ENCODE results near the gene GIT2. TPM values are rescaled to one million over a fixed set of nuclear protein-coding genes. Genes with fewer than 3 reads are reported as not detected.

The GIT2 gene
- total and polyA plus RNA-seq, 2 of the 8 experiments (the other 6 are each of a cell fraction or from before 2014, with no cell fraction given), result 9.6 to 20.7 TPM

- Histone ChIP-seq H3K27me3 (replicated peaks in 1 of 4; ENCODE audit: control insufficient read depth in 3 of 4, extremely low read depth in 1 of 4, insufficient read depth in 3 of 4, low read length in 3 of 4) (no peaks in the 10 kb centered on the region), H3K4me2 (ENCODE audit: insufficient read depth in 1 of 2, low read depth in 2 of 2, low read length in 2 of 2) (no peak overlapping the region), H2AFZ (ENCODE audit: low read length) (no peak overlapping the region), H3K4me3 (ENCODE audit: extremely low read depth in 1 of 4, insufficient read depth in 2 of 4, low read depth in 3 of 4, low read length in 4 of 4) (no peak overlapping the region), H2BK15ac (ENCODE audit: low read length) (no peak overlapping the region), H3K4me1 (replicated peaks in 1 of 4; ENCODE audit: control insufficient read depth in 3 of 4, insufficient read depth in 4 of 4, low read length in 3 of 4) (no peaks in the 10 kb centered on the region), H3K79me2 (ENCODE audit: control insufficient read depth in 1 of 2, insufficient read depth in 2 of 2, low read length in 2 of 2) (no peaks in the 10 kb centered on the region), H4K20me1 (replicated peaks in 1 of 2; ENCODE audit: control insufficient read depth in 1 of 2, insufficient read depth in 2 of 2, low read length in 2 of 2) (no peaks in the 10 kb centered on the region), H3K23me2 (ENCODE audit: low read depth, low read length) (no peaks in the 10 kb centered on the region), H3K9ac (replicated peaks in 1 of 4; ENCODE audit: extremely low read depth in 1 of 4, low read depth in 3 of 4, low read length in 3 of 4) (no peak overlapping the region), H3K4ac (replicated peaks; ENCODE audit: insufficient read length, low read depth, low read length) (no peak overlapping the region), H3K79me1 (ENCODE audit: low read depth, low read length) (no peaks in the 10 kb centered on the region), H2AK5ac (ENCODE audit: low read depth, low read length) (no peak overlapping the region), H3K9me3 (ENCODE audit: insufficient read depth in 2 of 2, low read depth in 1 of 2, low read length in 1 of 2) (no peaks in the 10 kb centered on the region), H2BK120ac (replicated peaks; ENCODE audit: low read depth, low read length) (no peak overlapping the region), H3K36me3 (ENCODE audit: control insufficient read depth in 2 of 4, insufficient read depth in 4 of 4, low read length in 3 of 4) (no peaks in the 10 kb centered on the region; a peak in 3 of 8 replicates), H3K14ac (ENCODE audit: insufficient read length) (no peak overlapping the region), H2BK12ac (ENCODE audit: low read depth, low read length) (no peak overlapping the region), H4K91ac (replicated peaks; ENCODE audit: insufficient read length, low read length) (no peak overlapping the region), H3K18ac (ENCODE audit: extremely low read depth, low read length) (no peak overlapping the region), H3K56ac (replicated peaks; ENCODE audit: insufficient read length, low read depth, low read length) (no peak overlapping the region), H3K27ac (ENCODE audit: low read depth, low read length) (no peak overlapping the region), H4K8ac (ENCODE audit: extremely low read depth, insufficient read depth, low read length) (no peak overlapping the region), H2BK20ac (ENCODE audit: low read length) (no peak overlapping the region), H3K23ac (ENCODE audit: insufficient read length) (no peak overlapping the region), H4K5ac (ENCODE audit: insufficient read length, low read depth, low read length) (no peak overlapping the region), H2BK5ac (ENCODE audit: low read depth, low read length) (no peak overlapping the region)
- DNase-seq (ENCODE audit: low read depth in 1 of 2, low spot score in 2 of 2) (no peak), FAIRE-seq (no peak)
- 88% methylated on average over 4 of the region's 4 CpGs; no CpG with 5 or more reads in 1 of the 2 experiments for WGBS, 2 experiments (ENCODE audit: extremely low coverage in 1 of 2, insufficient coverage in 1 of 2, insufficient read length in 1 of 2, insufficient replicate concordance in 2 of 2, low coverage in 1 of 2, low lambda C conversion rate in 2 of 2, missing lambda C conversion rate in 1 of 2)
- no peak for TF ChIP-seq CTBP2 (IDR thresholded peaks at IDR 0.05; ENCODE audit: borderline replicate concordance, insufficient read depth, insufficient read length, low read length)
- no peak for TF ChIP-seq RFX5 (IDR thresholded peaks at IDR 0.05; ENCODE audit: borderline replicate concordance, low read depth, low read length)
- TF ChIP-seq TBP (IDR thresholded peaks at IDR 0.05; ENCODE audit: low read depth, low read length), result no peak
- TF ChIP-seq TAF1 (IDR thresholded peaks at IDR 0.05; ENCODE audit: low read depth, low read length), result no peak
- no peak for TF ChIP-seq NRF1 (IDR thresholded peaks at IDR 0.05; ENCODE audit: low read depth, low read length)
- TF ChIP-seq POLR2A (IDR thresholded peaks at IDR 0.05; ENCODE audit: control extremely low read depth in 1 of 2, low read depth in 2 of 2, low read length in 2 of 2), result no peak
- no peak for TF ChIP-seq FOSL1 (IDR thresholded peaks at IDR 0.05; ENCODE audit: insufficient read depth, low read depth, low read length)
- TF ChIP-seq BRCA1 (IDR thresholded peaks at IDR 0.05; ENCODE audit: low read depth, low read length), result no peak
- no peak for TF ChIP-seq CBX8 (IDR thresholded peaks at IDR 0.05; ENCODE audit: borderline replicate concordance, low read depth, low read length)
- no peak for TF ChIP-seq CBX5 (IDR thresholded peaks at IDR 0.05; ENCODE audit: low read depth, low read length)
- TF ChIP-seq MAX (IDR thresholded peaks at IDR 0.05), result no peak
- no peak for TF ChIP-seq POLR2AphosphoS5 (IDR thresholded peaks at IDR 0.05; ENCODE audit: low read depth, low read length)
- ChIA-PET POLR2A (ENCODE audit: partially characterized antibody) (no interaction called here), CTCF (ENCODE audit: partially characterized antibody) (interaction anchor here (0.6 to 0.8 kb wide), 2 partner anchors 83 to 167 kb away, joined by 3 read pairs; no protein-coding TSS in a partner anchor)
Observed at GRCh38 chr12:109972821-109973220, 23.3 kb downstream of the GIT2 start.
